SK-N-SH treated with all-trans-retinoic acid at 6 μM for 48 hours (cell line): Measurements from ENCODE around the gene TACR1.

Experiments
- ARNTL ChIP-seq: fragments of 450-650 bp; formaldehyde crosslinking; IDR thresholded peaks from 2 replicates; pipeline ENCODE4 v1.5.0; 2020; ENCODE audit warnings: low read depth, mild to moderate bottlenecking, moderate library complexity, borderline replicate concordance
- SNAI2 ChIP-seq: fragments of 250-450 bp; sonication (Bioruptor Pico); IDR thresholded peaks from 2 replicates; pipeline ENCODE4 v1.5.0; 2020; ENCODE audit warnings: mild to moderate bottlenecking, moderate library complexity

DNA sequence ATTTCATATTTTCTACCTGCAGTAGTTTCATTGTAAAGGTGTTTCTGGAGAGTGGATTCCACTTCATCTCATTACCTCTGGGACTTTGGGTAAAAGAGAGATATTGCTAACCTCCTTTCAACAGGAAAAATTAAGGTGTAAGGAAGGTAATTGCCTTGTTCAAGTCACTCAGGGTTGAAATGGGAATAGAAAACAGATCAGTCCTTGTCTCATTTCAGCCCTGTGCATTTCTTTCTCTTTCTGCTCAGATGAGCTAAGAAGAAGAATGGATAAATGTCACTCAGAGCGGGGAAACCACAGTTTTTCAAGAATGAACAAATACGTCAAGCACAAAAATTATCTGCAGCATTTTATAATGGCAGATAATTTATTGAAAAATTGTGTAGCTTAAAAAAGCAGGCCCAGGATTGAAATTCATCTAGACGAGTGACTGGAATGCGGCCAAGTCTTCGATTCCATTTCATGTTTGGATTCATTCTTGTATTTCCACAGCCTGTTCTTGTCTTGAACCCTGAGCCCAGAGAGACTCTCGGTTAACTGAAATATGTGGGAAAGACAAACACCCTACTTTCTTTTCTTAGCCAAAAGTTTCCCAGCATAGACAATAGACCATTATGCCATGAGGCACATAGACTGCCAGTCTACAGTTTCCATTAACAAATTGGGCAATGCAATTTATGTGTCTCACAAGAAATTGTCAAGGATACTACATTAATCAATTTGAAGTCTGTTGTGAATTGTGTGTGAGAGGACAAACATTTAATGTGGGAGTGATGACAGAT, 133.0 kb downstream of the TACR1 start:
- TF ChIP-seq SNAI2 (CRISPR knock-in tag), result no peak
- no peak for TF ChIP-seq ARNTL (CRISPR knock-in tag)
